BE2C (cell line): ENCODE measurements around the gene AP1G1.

Source experiments
- DNase-seq: peaks from one replicate; pipeline ENCODE4 v3.0.0-alpha.2; 2020
- H3K27me3 ChIP-seq: fragments of 250-450 bp; sonication (Bioruptor Pico); 2 replicates; pipeline ENCODE4 v1.5.1; 2020; ENCODE audit warnings: mild to moderate bottlenecking
- H3K36me3 ChIP-seq: fragments of 250-450 bp; sonication (Bioruptor Pico); 2 replicates; pipeline ENCODE4 v1.5.1; 2020; ENCODE audit warnings: mild to moderate bottlenecking
- H3K4me1 ChIP-seq: fragments of 250-450 bp; sonication (Bioruptor Pico); 2 replicates; pipeline ENCODE4 v1.5.1; 2020
- H3K4me3 ChIP-seq: 2 replicates; pipeline ENCODE4 v1.5.1; 2011; ENCODE audit warnings: low read depth, low read length
- H3K9me3 ChIP-seq: fragments of 250-450 bp; sonication (Bioruptor Pico); 2 replicates; pipeline ENCODE4 v1.5.1; 2020
- CTCF ChIP-seq: IDR thresholded peaks from 2 replicates; pipeline ENCODE4 v1.5.1; 2012; ENCODE audit warnings: mild to moderate bottlenecking, low read depth, low read length

The AP1G1 gene

GRCh38 chr16:71852158-71852557 lies 43.5 kb upstream of the AP1G1 start:
- DNase-seq: no peak
- no peak for TF ChIP-seq CTCF
- H3K4me1 ChIP-seq: no peaks in the 10 kb centered on the region
- peaks cover 24% of the 10 kb centered on the region for H3K36me3 ChIP-seq
- H3K27me3 ChIP-seq: no peaks in the 10 kb centered on the region
- H3K9me3 ChIP-seq: no peaks in the 10 kb centered on the region
- no peak overlapping the region for H3K4me3 ChIP-seq

- Histone ChIP-seq H3K9me3 (no peaks in the 10 kb centered on the region), H3K27me3 (no peaks in the 10 kb centered on the region), H3K4me1 (no peaks in the 10 kb centered on the region), H3K36me3 (peaks cover 24% of the 10 kb centered on the region), H3K4me3 (no peak overlapping the region)
- no peak for TF ChIP-seq CTCF
- DNase-seq: no peak
Observed at GRCh38 chr16:71851746-71852145, 43.1 kb upstream of the AP1G1 start.

- Histone ChIP-seq H3K4me3 (no peak overlapping the region), H3K36me3 (peaks cover 24% of the 10 kb centered on the region)
- TF ChIP-seq CTCF: no peak
Observed at GRCh38 chr16:71848622-71849021, 40.0 kb upstream of the AP1G1 start.

GRCh38 chr16:71847096-71847495 lies 38.5 kb upstream of the AP1G1 start:
- Histone ChIP-seq H3K36me3 (peaks cover 21% of the 10 kb centered on the region), H3K27me3 (no peaks in the 10 kb centered on the region), H3K4me3 (peak overlapping the region; percentile 99), H3K4me1 (no peaks in the 10 kb centered on the region), H3K9me3 (no peaks in the 10 kb centered on the region)
- DNase-seq: no peak
- no peak for TF ChIP-seq CTCF

More at GRCh38 chr16:71848622-71849021, 40.0 kb upstream of the AP1G1 start:
- no peak for DNase-seq
- Histone ChIP-seq H3K4me1 (no peaks in the 10 kb centered on the region), H3K27me3 (no peaks in the 10 kb centered on the region), H3K9me3 (no peaks in the 10 kb centered on the region)

GRCh38 chr16:71846431-71846830 lies 37.8 kb upstream of the AP1G1 start:
- H3K27me3 ChIP-seq: no peaks in the 10 kb centered on the region
- H3K9me3 ChIP-seq: no peaks in the 10 kb centered on the region
- peaks cover 21% of the 10 kb centered on the region for H3K36me3 ChIP-seq
- H3K4me3 ChIP-seq: peak overlapping the region; percentile 99
- H3K4me1 ChIP-seq: no peaks in the 10 kb centered on the region
- no peak for DNase-seq
- no peak for TF ChIP-seq CTCF

- no peaks in the 10 kb centered on the region for H3K27me3 ChIP-seq
- H3K9me3 ChIP-seq: no peaks in the 10 kb centered on the region
- H3K36me3 ChIP-seq: peaks cover 16% of the 10 kb centered on the region
- H3K4me3 ChIP-seq: peak within 1 kb of the TSS; percentile 99
- DNase-seq: peak; percentile 92
- H3K4me1 ChIP-seq: no peaks in the 10 kb centered on the region
- no peak for TF ChIP-seq CTCF
Observed at GRCh38 chr16:71845639-71846430, 37.2 kb upstream of the AP1G1 start, which contains the start of gene ATXN1L. Gene ATXN1L (plus strand): TSS chr16:71845976. CDS start chr16:71849741, 3,765 bp downstream.
